HG02938 (cell line): Measurements from ENCODE around the gene SLC6A13.
"Not testable (repeated sequence)": the region's sequence is repeated elsewhere in the genome, so short reads cannot be mapped to it uniquely, and the experiment has no call there.

Source experiments
- ATAC-seq: cut with Tn5 transposase; IDR thresholded peaks from one replicate; pipeline ENCODE4 v1.9.1; 2021; ENCODE audit warnings: mild to moderate bottlenecking, moderate library complexity; ENCODE audit not compliant: unreplicated experiment

SLC6A13 gene

GRCh38 chr12:202081-202731 is 60.4 kb downstream of the SLC6A13 start:
- ATAC-seq: no peak

DNA sequence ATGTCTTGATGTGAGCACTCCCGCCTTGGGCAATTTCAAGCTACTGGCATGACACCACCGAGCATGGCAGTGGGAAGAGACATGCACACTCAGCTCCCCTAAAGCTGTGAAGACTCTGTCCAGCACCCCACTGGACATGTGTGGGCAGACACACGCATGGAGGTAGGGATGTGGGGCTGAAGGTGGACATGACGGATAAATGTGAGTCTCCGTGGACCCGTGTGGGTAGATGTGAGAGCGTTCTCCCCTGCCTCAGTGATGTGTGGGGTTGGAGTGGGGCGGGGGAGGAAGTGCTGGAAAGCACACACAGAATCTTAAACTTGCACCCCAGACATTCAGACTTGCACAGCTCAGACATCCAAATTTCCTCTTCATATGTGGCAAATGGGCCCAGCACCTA is 61.3 kb downstream of the SLC6A13 start:
- no peak for ATAC-seq

GRCh38 chr12:198705-199104 is 63.9 kb downstream of the SLC6A13 start:
- no peak for ATAC-seq

GRCh38 chr12:197911-198695 is 64.5 kb downstream of the SLC6A13 start:
- ATAC-seq: no peak

GRCh38 chr12:197347-197746 is 65.3 kb downstream of the SLC6A13 start:
- ATAC-seq: no peak

DNA sequence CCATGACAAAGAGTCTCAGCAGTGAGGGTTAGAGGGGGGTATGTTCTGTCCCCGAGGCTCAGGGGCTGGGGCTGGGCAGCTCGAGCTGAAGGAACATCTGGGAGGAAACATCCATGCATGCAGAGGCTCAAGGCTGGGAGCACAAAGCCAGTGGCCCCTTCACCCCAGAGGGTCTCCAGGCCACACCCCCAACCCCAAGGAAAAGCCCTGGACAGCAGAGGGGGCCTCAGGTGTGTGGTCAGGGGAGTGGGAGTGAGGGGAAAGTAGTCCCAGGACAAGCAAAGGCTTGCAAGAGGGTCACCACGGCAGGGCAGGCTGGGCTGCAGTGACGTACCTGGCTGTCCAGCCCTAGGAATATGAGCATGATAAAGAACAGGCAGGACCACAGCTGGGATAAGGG is 66.2 kb downstream of the SLC6A13 start:
- no peak for ATAC-seq

DNA sequence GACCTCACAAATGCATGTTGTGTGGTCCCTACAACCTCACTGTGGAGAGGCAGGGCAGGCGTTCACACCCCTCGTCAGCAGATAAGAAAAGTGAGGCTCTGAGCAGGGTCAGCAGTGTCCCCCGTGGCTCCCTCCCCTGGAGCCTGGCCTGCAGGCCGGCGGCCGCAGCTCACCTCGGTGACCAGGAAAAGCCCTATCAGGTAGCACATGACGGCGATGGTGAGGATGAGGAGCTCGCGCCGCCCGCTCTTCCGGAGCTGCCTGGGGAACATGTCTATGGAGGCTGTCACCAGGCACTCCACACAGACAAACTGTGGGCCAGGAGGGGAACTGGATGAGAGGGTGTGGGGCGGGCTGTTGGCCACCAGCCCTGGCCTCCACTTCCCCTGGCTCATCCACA is 66.7 kb downstream of the SLC6A13 start:
- ATAC-seq: no peak

GRCh38 chr12:195156-195555 is 67.5 kb downstream of the SLC6A13 start:
- no peak for ATAC-seq

- no peak for ATAC-seq
These were observed 68.4 kb downstream of the SLC6A13 start for GRCh38 chr12:194276-194675.

DNA sequence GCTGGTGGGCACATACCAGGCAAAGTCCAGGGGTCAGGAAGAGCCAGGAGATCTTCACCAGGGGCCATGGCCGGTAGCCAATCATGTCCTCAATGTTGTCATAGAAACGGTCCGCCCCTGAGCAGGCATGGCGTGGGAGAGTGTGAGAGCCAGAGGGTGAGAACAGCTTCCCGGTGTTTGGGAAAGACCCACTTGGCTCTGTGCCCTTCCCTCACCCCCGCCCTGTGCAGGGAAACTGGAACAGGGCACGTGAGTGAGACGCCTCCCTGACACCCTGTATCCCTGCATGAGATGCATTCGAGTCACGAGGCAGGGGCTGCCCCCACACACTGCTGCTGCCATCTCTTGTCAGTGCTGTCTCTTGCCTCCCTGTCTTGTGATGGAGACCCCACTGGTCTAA is 69.4 kb downstream of the SLC6A13 start:
- no peak for ATAC-seq

GRCh38 chr12:191541-191940 is 71.1 kb downstream of the SLC6A13 start:
- ATAC-seq: no peak

DNA sequence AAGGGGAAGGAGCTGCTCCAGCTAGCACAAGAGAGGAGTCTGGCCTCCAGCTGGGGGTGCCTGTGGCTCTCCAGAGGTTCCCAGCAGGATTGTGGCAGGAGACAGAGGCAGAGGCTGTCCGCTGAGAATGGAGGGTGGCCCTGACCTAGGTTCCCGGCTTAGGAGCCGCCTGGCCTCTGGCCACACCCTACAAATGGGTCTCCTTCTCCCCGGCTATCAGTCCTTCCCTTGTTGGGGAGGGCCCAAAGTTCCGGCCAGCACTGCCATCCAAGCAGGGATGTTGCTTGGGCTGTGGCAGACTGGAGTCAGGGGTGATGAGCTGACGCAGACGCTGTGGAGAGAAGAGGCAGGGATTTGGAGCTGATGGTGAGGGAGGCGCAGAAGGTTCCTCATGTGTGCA is 71.8 kb downstream of the SLC6A13 start:
- no peak for ATAC-seq

- no peak for ATAC-seq
These were observed 73.0 kb downstream of the SLC6A13 start for GRCh38 chr12:189622-189962.

GRCh38 chr12:188910-189621 is 73.6 kb downstream of the SLC6A13 start:
- ATAC-seq: no peak

- not testable (repeated sequence) for ATAC-seq
These were observed 74.4 kb downstream of the SLC6A13 start for GRCh38 chr12:187986-188909.

GRCh38 chr12:186006-186625 is 76.5 kb downstream of the SLC6A13 start:
- no peak for ATAC-seq

DNA sequence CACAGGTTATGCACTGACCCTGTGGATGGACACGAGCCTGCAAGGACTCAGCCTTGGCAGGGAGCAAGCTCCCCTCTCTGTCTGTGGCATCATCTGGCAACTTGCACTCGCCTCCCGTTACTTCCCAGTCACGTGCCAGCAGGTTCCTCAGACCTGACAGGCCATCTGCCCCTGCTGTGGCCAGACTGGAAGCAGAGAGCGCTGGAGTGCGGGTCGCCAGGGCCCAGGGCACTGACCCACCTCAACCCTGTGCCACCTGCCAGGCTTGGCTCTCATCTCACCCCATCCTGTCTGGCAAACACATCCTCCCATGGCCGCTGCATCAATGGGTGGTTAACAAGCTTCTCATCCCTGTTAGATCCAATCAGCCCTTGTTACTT is 77.1 kb downstream of the SLC6A13 start:
- no peak for ATAC-seq

- no peak for ATAC-seq
These were observed 77.6 kb downstream of the SLC6A13 start for GRCh38 chr12:184811-185575.

- ATAC-seq: no peak
These were observed 80.2 kb downstream of the SLC6A13 start for GRCh38 chr12:182381-182892.

- ATAC-seq: no peak
These were observed 80.7 kb downstream of the SLC6A13 start for GRCh38 chr12:181921-182320.
